OCI-LY3 (cell line): Measurements from ENCODE around the gene RNASEL.

ENCODE experiments used
- EZH2phosphoT487 ChIP-seq: fragments of 200-600 bp; shearing (Covaris generic); IDR thresholded peaks from 2 replicates; pipeline ENCODE4 v1.6.1; 2018; ENCODE audit warnings: antibody characterized with exemption, mixed run types, low read depth
- TF ChIP-seq, protein P1 (sequence below): fragments of 200-600, 300-600 bp; sonication (generic); IDR thresholded peaks from 2 replicates; pipeline ENCODE4 v1.5.1; 2014; ENCODE audit warnings: antibody characterized with exemption, low read length, low read depth

DNA sequence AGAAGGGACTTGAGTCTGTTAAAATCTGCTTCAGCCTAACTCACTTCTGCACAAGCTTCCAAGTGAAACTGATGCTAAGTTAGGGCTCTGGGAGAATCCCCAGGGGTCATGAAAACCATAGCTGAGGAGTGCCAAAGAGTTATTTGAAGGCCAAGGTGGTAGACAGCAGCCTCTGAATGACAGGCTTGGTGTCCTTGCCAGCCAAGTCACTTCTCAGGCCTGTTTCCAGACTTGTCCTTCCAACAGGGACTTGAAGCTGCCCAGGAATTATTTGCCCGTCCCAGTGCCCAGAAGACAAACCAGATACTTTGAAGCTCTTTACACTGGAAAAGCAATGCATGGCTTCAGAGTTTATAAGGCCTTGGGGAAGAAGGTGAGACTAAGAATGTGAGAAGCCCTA is 33.6 kb downstream of the RNASEL start:
- TF ChIP-seq, protein P1, sequence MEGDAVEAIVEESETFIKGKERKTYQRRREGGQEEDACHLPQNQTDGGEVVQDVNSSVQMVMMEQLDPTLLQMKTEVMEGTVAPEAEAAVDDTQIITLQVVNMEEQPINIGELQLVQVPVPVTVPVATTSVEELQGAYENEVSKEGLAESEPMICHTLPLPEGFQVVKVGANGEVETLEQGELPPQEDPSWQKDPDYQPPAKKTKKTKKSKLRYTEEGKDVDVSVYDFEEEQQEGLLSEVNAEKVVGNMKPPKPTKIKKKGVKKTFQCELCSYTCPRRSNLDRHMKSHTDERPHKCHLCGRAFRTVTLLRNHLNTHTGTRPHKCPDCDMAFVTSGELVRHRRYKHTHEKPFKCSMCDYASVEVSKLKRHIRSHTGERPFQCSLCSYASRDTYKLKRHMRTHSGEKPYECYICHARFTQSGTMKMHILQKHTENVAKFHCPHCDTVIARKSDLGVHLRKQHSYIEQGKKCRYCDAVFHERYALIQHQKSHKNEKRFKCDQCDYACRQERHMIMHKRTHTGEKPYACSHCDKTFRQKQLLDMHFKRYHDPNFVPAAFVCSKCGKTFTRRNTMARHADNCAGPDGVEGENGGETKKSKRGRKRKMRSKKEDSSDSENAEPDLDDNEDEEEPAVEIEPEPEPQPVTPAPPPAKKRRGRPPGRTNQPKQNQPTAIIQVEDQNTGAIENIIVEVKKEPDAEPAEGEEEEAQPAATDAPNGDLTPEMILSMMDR: no peak
- TF ChIP-seq EZH2phosphoT487: no peak
